ENCODE data around the gene CHD1.

The CHD1 gene

GRCh38 chr5:98898743-98899142 lies 30.1 kb downstream of the CHD1 start:
- H3K4me2 ChIP-seq (ENCODE audit: low read depth, low read length), result no peak overlapping the region
- no peaks in the 10 kb centered on the region for H4K20me1 ChIP-seq (ENCODE audit: insufficient read depth, low read length)
- no peaks in the 10 kb centered on the region for H3F3A ChIP-seq (ENCODE audit: insufficient read depth, low read length)
- H3K4me3 ChIP-seq (ENCODE audit: low read length), result no peak overlapping the region
- DNase-seq, result no peak
- no peaks in the 10 kb centered on the region for H3K27me3 ChIP-seq (replicated peaks; ENCODE audit: insufficient read depth, low read length)
- no peak for TF ChIP-seq EZH2phosphoT487 (IDR thresholded peaks at IDR 0.05; ENCODE audit: low read length)
- no peak for TF ChIP-seq CTCF (IDR thresholded peaks at IDR 0.05; ENCODE audit: low read length)
- TF ChIP-seq EZH2 (optimal IDR thresholded peaks at IDR 0.05; ENCODE audit: low read depth, low read length), result no peak
- peaks cover under 1% of the 10 kb centered on the region; the same call in 1 of the 2 replicates for H3K79me2 ChIP-seq (ENCODE audit: low read length)
- H3K4me1 ChIP-seq (ENCODE audit: low read length), result no peaks in the 10 kb centered on the region
- no peak overlapping the region for H3K9ac ChIP-seq (ENCODE audit: low read length)
- H3K27ac ChIP-seq (ENCODE audit: low read length), result no peak overlapping the region
- peaks cover 19% of the 10 kb centered on the region; the same call in 1 of the 2 replicates for H3K36me3 ChIP-seq (replicated peaks; ENCODE audit: insufficient read depth, low read length)
- no peak overlapping the region for H2AFZ ChIP-seq (ENCODE audit: low read length)
- H3K9me2 ChIP-seq (replicated peaks; ENCODE audit: insufficient read depth, low read length), result no peaks in the 10 kb centered on the region
- H3K9me3 ChIP-seq (replicated peaks; ENCODE audit: insufficient read depth, low read length), result no peaks in the 10 kb centered on the region

- DNase-seq, result no peak
- Histone ChIP-seq H3K79me2 (ENCODE audit: low read length) (no peaks in the 10 kb centered on the region), H3F3A (ENCODE audit: insufficient read depth, low read length) (no peaks in the 10 kb centered on the region), H3K4me1 (ENCODE audit: low read length) (no peaks in the 10 kb centered on the region), H2AFZ (ENCODE audit: low read length) (no peak overlapping the region), H3K4me3 (ENCODE audit: low read length) (no peak overlapping the region), H3K9me2 (replicated peaks; ENCODE audit: insufficient read depth, low read length) (no peaks in the 10 kb centered on the region), H3K9me3 (replicated peaks; ENCODE audit: insufficient read depth, low read length) (no peaks in the 10 kb centered on the region), H3K4me2 (ENCODE audit: low read depth, low read length) (no peak overlapping the region), H3K9ac (ENCODE audit: low read length) (no peak overlapping the region), H4K20me1 (ENCODE audit: insufficient read depth, low read length) (no peaks in the 10 kb centered on the region), H3K27ac (ENCODE audit: low read length) (no peak overlapping the region), H3K27me3 (replicated peaks; ENCODE audit: insufficient read depth, low read length) (no peaks in the 10 kb centered on the region), H3K36me3 (replicated peaks; ENCODE audit: insufficient read depth, low read length) (peaks cover 3% of the 10 kb centered on the region; the same call in 1 of the 2 replicates)
- TF ChIP-seq CTCF (IDR thresholded peaks at IDR 0.05; ENCODE audit: low read length) (no peak), EZH2 (optimal IDR thresholded peaks at IDR 0.05; ENCODE audit: low read depth, low read length) (no peak), EZH2phosphoT487 (IDR thresholded peaks at IDR 0.05; ENCODE audit: low read length) (no peak)
Measured at GRCh38 chr5:98891591-98891990, 37.2 kb downstream of the CHD1 start.

GRCh38 chr5:98880598-98880997 lies 48.2 kb downstream of the CHD1 start:
- Histone ChIP-seq H3K9me2 (replicated peaks; ENCODE audit: insufficient read depth, low read length) (no peaks in the 10 kb centered on the region), H3K9me3 (replicated peaks; ENCODE audit: insufficient read depth, low read length) (no peaks in the 10 kb centered on the region), H3K4me3 (ENCODE audit: low read length) (no peak overlapping the region), H4K20me1 (ENCODE audit: insufficient read depth, low read length) (no peaks in the 10 kb centered on the region; the same call in 1 of the 2 replicates), H3K27me3 (replicated peaks; ENCODE audit: insufficient read depth, low read length) (no peaks in the 10 kb centered on the region), H3K4me2 (ENCODE audit: low read depth, low read length) (no peak overlapping the region), H3K4me1 (ENCODE audit: low read length) (peaks cover 5% of the 10 kb centered on the region; the same call in 1 of the 2 replicates), H3K27ac (ENCODE audit: low read length) (no peak overlapping the region), H3K79me2 (ENCODE audit: low read length) (no peaks in the 10 kb centered on the region), H2AFZ (ENCODE audit: low read length) (no peak overlapping the region), H3K36me3 (replicated peaks; ENCODE audit: insufficient read depth, low read length) (peaks cover 9% of the 10 kb centered on the region; the same call in 1 of the 2 replicates), H3K9ac (ENCODE audit: low read length) (no peak overlapping the region), H3F3A (ENCODE audit: insufficient read depth, low read length) (no peaks in the 10 kb centered on the region)
- no peak for DNase-seq
- TF ChIP-seq CTCF (IDR thresholded peaks at IDR 0.05; ENCODE audit: low read length), result no peak
- no peak for TF ChIP-seq EZH2phosphoT487 (IDR thresholded peaks at IDR 0.05; ENCODE audit: low read length)
- TF ChIP-seq EZH2 (optimal IDR thresholded peaks at IDR 0.05; ENCODE audit: low read depth, low read length), result no peak

Data from MM.1S (cell line).